CD4-positive, CD25-positive, alpha-beta regulatory T cell (primary cell): ENCODE results near the gene LENG8. TPM values are rescaled to one million over a fixed set of nuclear protein-coding genes. Genes with fewer than 3 reads are reported as not detected.

Experiments
- ATAC-seq, 2 donors: fragments of 150-1000 bp; cut with Tn5 transposase; one replicate each; pipeline ENCODE4 v1.10.0; 2021; ENCODE audit warnings: low read depth in 2 of 2, moderate number of reproducible peaks in 2 of 2, moderate library complexity in 1 of 2
- DNase-seq, 3 donors: peaks; one replicate each; pipeline versions ENCODE4 v3.0.0 to v3.0.0-alpha.2; 2012 to 2022; ENCODE audit warnings: mixed read lengths in 1 of 3
- H3K27ac ChIP-seq: one replicate; pipeline ENCODE4 v1.7.0; 2013; ENCODE audit warnings: mild to moderate bottlenecking, low read length; ENCODE audit not compliant: insufficient read depth, poor library complexity, severe bottlenecking
- H3K27me3 ChIP-seq: one replicate; pipeline ENCODE4 v1.7.0; 2013; ENCODE audit warnings: low read length; ENCODE audit not compliant: control insufficient read depth, insufficient read depth
- H3K36me3 ChIP-seq: one replicate; pipeline ENCODE4 v1.7.0; 2013; ENCODE audit warnings: mild to moderate bottlenecking, low read length, moderate library complexity; ENCODE audit not compliant: control insufficient read depth, insufficient read depth
- H3K4me1 ChIP-seq: 2 replicates; pipeline ENCODE4 v1.7.0; 2013; ENCODE audit warnings: mild to moderate bottlenecking, low read length; ENCODE audit not compliant: insufficient read depth, control insufficient read depth, poor library complexity, severe bottlenecking
- H3K4me3 ChIP-seq: one replicate; pipeline ENCODE4 v1.7.0; 2013; ENCODE audit warnings: low read depth, mild to moderate bottlenecking, low read length, moderate library complexity
- H3K9me3 ChIP-seq, 2 experiments: 1 replicate in 1 of 2; 2 replicates in 1 of 2; pipeline ENCODE4 v1.7.0; 2013; ENCODE audit warnings: low read length in 2 of 2, mild to moderate bottlenecking in 1 of 2, moderate library complexity in 1 of 2; ENCODE audit not compliant: control insufficient read depth in 2 of 2
- H3K27ac Mint-ChIP-seq, 3 donors: one replicate each; pipeline ENCODE4 v1.8.0; 2020 to 2022; ENCODE audit warnings: mild to moderate bottlenecking in 3 of 3, mixed read lengths in 3 of 3, moderate library complexity in 2 of 3
- H3K27me3 Mint-ChIP-seq: one replicate; pipeline ENCODE4 v1.8.0; 2022; ENCODE audit warnings: mild to moderate bottlenecking, mixed read lengths
- H3K36me3 Mint-ChIP-seq: one replicate; pipeline ENCODE4 v1.8.0; 2020; ENCODE audit warnings: mixed read lengths
- H3K4me1 Mint-ChIP-seq, 4 donors: one replicate each; pipeline ENCODE4 v1.8.0; 2020 to 2022; ENCODE audit warnings: mixed read lengths in 4 of 4, mild to moderate bottlenecking in 1 of 4
- H3K4me3 Mint-ChIP-seq, 4 donors: one replicate each; pipeline ENCODE4 v1.8.0; 2020 to 2022; ENCODE audit warnings: mild to moderate bottlenecking in 4 of 4, mixed read lengths in 4 of 4, moderate library complexity in 3 of 4
- H3K9me3 Mint-ChIP-seq, 7 donors: one replicate each; pipeline ENCODE4 v1.8.0; 2020 to 2022; ENCODE audit warnings: mixed read lengths in 7 of 7, mild to moderate bottlenecking in 3 of 7, moderate library complexity in 2 of 7
- polyA plus RNA-seq, 4 donors: library from polyadenylated mRNA; unstranded; fragments of 300-500 nt; fragmentation: Illumina TruSeq; gene quantifications; one replicate each; pipeline ENCODE4 v1.2.3, GENCODE V29; 2021
- total RNA-seq: library from RNA; stranded (reverse); gene quantifications from one replicate; pipeline ENCODE4 v1.2.3, GENCODE V29; 2022

Gene LENG8
- total and polyA plus RNA-seq, 5 donors from 2014 or later = 3.9 to 558 (median 6.5) TPM

DNA sequence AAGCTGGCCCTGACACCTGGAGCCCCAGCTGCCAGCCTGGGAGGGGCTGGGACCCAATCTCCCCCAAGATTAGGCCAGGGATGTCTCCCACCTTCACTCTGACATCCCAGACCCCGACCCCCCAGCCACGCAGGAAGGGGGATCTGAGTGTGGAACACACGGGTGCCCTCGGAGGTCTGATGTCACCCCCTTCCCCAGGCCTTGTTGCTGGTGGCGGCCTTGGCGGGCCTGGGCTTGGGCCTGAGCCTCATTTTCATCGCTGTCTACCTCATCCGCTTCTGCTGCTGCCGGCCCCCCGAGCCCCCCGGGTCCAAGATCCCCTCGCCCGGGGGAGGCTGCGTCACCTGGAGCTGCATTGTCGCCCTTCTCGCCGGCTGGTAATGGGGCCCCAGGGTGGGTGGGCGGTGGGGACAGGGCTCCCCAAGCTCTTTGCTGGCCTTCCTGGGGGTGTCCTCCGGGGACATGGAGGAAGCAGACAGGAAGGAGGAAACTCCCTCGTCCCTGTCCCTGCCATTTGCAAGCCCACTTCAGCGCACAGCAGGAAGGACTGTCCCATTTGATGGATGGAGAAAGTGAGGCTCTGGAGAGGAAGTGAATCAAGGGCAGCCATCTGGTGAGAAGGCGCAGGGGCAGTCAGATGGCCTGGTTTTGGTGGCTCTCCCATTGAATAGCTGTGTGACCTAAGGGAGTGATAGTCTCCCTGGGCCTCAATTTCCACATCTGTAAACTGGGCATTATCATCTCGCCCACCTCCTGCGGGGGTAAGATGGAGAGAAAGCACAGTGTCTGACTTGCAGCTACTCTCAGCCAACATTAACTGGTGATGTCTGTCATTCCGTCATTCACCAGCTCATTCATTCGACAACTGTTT is 29.8 kb upstream of the LENG8 start:
- Mint-ChIP-seq H3K4me1 (peaks cover 0 to 23% (median 10%) of the 10 kb centered on the region in 4 donors), H3K27ac (no peak overlapping the region), H3K36me3 (peaks cover 6% of the 10 kb centered on the region), H3K27me3 (peaks cover 14% of the 10 kb centered on the region), H3K9me3 (peaks cover 0 to 3% (median under 1%) of the 10 kb centered on the region in 7 donors), H3K4me3 (no peak overlapping the region)
- H3K9me3 ChIP-seq = no peaks in the 10 kb centered on the region
- no peak overlapping the region for H3K27ac ChIP-seq
- ATAC-seq (no peak), DNase-seq (no peak)
- no peak overlapping the region for H3K4me3 ChIP-seq
- H3K36me3 ChIP-seq = no peaks in the 10 kb centered on the region
- peaks cover 7% of the 10 kb centered on the region for H3K4me1 ChIP-seq
- H3K27me3 ChIP-seq = peaks cover 13% of the 10 kb centered on the region

DNA sequence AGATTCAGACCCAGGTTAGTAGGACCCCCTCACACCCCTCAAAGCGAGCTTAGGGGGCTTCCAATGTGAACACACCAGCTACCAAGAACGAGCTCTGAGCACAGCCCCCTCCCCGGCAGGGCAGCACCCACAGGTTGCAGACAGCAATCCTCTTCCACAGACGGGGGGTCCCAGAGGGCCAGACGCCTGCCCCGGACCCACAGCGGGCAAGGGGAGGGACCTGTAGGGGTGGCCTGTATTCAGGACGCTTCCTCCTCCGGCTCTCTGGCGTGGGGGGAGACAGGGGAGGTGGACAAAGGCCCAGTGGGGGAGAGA is 29.0 kb upstream of the LENG8 start:
- H3K4me1 Mint-ChIP-seq = peaks cover 0 to 23% (median 10%) of the 10 kb centered on the region in 4 donors
- H3K27ac ChIP-seq = no peak overlapping the region
- H3K4me3 Mint-ChIP-seq = no peak overlapping the region
- peaks cover 9% of the 10 kb centered on the region for H3K27me3 Mint-ChIP-seq
- no peaks in the 10 kb centered on the region for H3K36me3 ChIP-seq
- H3K27me3 ChIP-seq = peaks cover 5% of the 10 kb centered on the region
- no peaks in the 10 kb centered on the region for H3K9me3 ChIP-seq
- H3K4me1 ChIP-seq = peaks cover 7% of the 10 kb centered on the region
- DNase-seq (no peak), ATAC-seq (no peak)
- H3K27ac Mint-ChIP-seq = no peak overlapping the region
- H3K36me3 Mint-ChIP-seq = peaks cover 4% of the 10 kb centered on the region
- H3K4me3 ChIP-seq = no peak overlapping the region
- peaks cover 0 to 3% (median 0%) of the 10 kb centered on the region in 7 donors for H3K9me3 Mint-ChIP-seq

DNA sequence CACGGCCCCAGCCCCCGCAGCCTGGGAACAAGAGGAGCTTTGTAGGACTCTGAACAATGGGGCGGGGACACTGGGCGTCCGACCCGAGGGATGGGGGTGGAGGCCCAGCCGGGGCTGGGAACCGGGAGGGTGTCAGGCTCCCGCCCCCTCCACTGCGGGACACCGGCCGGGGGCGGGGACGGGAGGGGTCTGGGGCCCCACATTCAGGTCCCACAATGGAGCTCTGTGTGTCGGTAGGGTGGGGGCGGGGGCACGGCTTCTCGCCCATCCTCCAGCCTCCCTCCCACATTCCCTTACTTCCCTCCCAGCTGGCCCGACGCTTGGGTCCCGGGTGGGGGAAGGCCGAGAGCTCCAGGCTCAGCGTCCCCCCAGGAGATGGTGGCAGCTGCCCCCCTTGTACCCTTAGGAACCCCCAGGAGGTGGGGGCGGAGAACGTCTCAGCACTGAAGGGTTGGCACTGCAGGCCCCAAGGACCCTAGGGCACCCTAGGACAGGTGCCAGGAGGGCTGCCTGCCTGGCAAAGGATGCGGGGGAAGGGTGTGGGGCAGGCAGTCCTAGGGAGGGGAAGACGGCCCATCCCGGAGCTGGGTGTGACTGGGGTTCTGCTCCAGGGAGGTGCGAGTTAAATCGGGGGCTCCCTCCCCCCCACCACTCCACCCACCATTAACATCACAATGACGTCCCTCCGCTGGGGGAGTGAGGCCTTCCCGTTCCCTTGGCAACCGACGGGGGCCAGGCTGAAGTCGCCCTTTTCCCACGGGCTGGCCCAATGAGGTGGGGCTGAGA is 28.4 kb upstream of the LENG8 start:
- Mint-ChIP-seq H3K36me3 (peaks cover 4% of the 10 kb centered on the region), H3K27me3 (peaks cover 9% of the 10 kb centered on the region), H3K27ac (no peak overlapping the region), H3K4me3 (no peak overlapping the region), H3K4me1 (peaks cover 0 to 23% (median 10%) of the 10 kb centered on the region in 4 donors), H3K9me3 (peaks cover 0 to 3% (median 0%) of the 10 kb centered on the region in 7 donors)
- Histone ChIP-seq H3K4me1 (peaks cover 5% of the 10 kb centered on the region), H3K4me3 (no peak overlapping the region), H3K27me3 (peaks cover 5% of the 10 kb centered on the region), H3K36me3 (no peaks in the 10 kb centered on the region), H3K9me3 (no peaks in the 10 kb centered on the region), H3K27ac (no peak overlapping the region)
- no peak for DNase-seq
- no peak for ATAC-seq

DNA sequence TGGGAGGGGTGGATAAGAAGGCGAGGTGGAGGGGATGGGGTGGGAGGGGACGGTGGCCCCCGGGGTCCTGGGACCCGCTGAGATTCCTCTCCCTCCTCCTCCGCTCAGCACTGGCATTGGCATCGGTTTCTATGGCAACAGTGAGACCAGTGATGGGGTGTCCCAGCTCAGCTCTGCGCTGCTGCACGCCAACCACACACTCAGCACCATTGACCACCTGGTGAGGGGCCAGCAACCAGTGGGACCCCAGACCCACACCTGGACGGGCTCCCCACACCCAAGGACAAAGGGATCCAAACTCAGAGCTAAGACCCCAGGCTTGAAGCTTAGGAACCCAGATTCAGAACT is 27.9 kb upstream of the LENG8 start:
- Histone ChIP-seq H3K27me3 (peaks cover 5% of the 10 kb centered on the region), H3K4me3 (no peak overlapping the region), H3K27ac (no peak overlapping the region), H3K4me1 (no peaks in the 10 kb centered on the region), H3K36me3 (no peaks in the 10 kb centered on the region), H3K9me3 (no peaks in the 10 kb centered on the region)
- no peak overlapping the region for H3K27ac Mint-ChIP-seq
- peaks cover 5% of the 10 kb centered on the region for H3K27me3 Mint-ChIP-seq
- peaks cover 4% of the 10 kb centered on the region for H3K36me3 Mint-ChIP-seq
- ATAC-seq (no peak), DNase-seq (no peak)
- H3K4me1 Mint-ChIP-seq = peaks cover 0 to 18% (median 10%) of the 10 kb centered on the region in 4 donors
- no peak overlapping the region for H3K4me3 Mint-ChIP-seq
- H3K9me3 Mint-ChIP-seq = peaks cover 0 to 3% (median 0%) of the 10 kb centered on the region in 7 donors

DNA sequence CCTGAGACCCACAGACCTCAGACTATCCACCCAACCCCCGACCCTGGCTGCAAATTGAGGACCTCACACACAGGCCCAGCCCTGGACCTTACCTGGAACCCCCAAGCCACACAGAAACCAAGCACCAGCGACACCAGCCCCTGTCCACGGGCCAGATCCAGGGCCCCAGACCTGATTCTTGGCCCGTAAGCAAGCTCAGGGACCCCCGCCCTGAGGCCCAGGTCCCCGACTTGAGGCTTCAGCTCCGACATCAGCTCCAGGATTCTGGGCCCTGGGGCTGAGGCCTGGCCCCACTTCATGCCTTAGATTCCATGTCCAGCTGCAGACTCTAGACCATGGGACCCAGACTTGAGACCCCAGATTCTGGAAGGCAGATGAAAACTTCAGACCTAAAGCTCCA is 27.5 kb upstream of the LENG8 start:
- Histone ChIP-seq H3K4me3 (no peak overlapping the region), H3K27ac (no peak overlapping the region), H3K27me3 (peaks cover 5% of the 10 kb centered on the region), H3K36me3 (no peaks in the 10 kb centered on the region), H3K4me1 (no peaks in the 10 kb centered on the region), H3K9me3 (no peaks in the 10 kb centered on the region)
- H3K4me1 Mint-ChIP-seq = peaks cover 0 to 18% (median 10%) of the 10 kb centered on the region in 4 donors
- peaks cover 4% of the 10 kb centered on the region for H3K36me3 Mint-ChIP-seq
- H3K4me3 Mint-ChIP-seq = no peak overlapping the region
- H3K9me3 Mint-ChIP-seq = peaks cover 0 to 3% (median 0%) of the 10 kb centered on the region in 7 donors
- H3K27me3 Mint-ChIP-seq = peaks cover 6% of the 10 kb centered on the region
- ATAC-seq (no peak), DNase-seq (no peak)
- no peak overlapping the region for H3K27ac Mint-ChIP-seq

DNA sequence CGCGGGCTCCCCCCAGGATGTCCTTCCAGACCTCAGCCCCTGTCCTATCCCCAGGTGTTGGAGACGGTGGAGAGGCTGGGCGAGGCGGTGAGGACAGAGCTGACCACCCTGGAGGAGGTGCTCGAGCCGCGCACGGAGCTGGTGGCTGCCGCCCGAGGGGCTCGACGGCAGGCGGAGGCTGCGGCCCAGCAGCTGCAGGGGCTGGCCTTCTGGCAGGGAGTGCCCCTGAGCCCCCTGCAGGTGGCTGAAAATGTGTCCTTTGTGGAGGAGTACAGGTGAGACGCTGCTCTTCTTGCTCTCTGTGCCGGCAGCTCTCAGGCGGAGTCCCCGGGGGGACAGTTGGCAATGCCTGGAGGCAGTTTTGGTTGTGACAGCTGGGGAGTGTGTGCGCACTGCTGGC is 26.9 kb upstream of the LENG8 start:
- H3K27me3 ChIP-seq = peaks cover 5% of the 10 kb centered on the region
- no peaks in the 10 kb centered on the region for H3K9me3 ChIP-seq
- ATAC-seq (no peak), DNase-seq (no peak)
- no peak overlapping the region for H3K4me3 Mint-ChIP-seq
- H3K4me1 Mint-ChIP-seq = peaks cover 0 to 16% (median 8%) of the 10 kb centered on the region in 4 donors
- H3K4me3 ChIP-seq = no peak overlapping the region
- H3K9me3 Mint-ChIP-seq = peaks cover 0 to 2% (median 0%) of the 10 kb centered on the region in 7 donors
- peaks cover 10% of the 10 kb centered on the region for H3K27me3 Mint-ChIP-seq
- no peaks in the 10 kb centered on the region for H3K36me3 ChIP-seq
- no peaks in the 10 kb centered on the region for H3K4me1 ChIP-seq
- no peak overlapping the region for H3K27ac ChIP-seq
- H3K27ac Mint-ChIP-seq = no peak overlapping the region
- H3K36me3 Mint-ChIP-seq = peaks cover 2% of the 10 kb centered on the region

DNA sequence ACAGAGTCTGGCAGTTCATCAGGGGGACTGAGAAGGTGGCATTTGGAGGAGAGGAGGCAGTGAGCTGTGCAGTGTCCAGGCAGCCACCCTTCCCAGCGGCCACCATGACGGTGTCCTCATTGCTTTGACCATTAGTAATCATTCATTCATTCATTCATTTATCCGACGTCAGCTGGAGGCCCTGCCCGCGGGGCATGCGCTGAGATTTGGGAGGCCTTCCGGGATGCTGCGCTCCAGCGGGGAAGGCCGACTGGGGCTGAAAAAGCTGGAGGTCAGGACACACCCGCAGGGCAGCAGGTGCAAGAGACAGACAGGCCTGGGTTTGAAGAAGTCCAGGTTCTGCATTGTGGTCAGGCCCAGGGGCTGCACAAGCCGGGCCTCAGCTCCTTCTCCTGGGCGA is 24.8 kb upstream of the LENG8 start:
- Histone ChIP-seq H3K9me3 (no peaks in the 10 kb centered on the region), H3K27ac (no peak overlapping the region), H3K27me3 (no peaks in the 10 kb centered on the region), H3K36me3 (no peaks in the 10 kb centered on the region), H3K4me1 (no peaks in the 10 kb centered on the region), H3K4me3 (no peak overlapping the region)
- no peak for ATAC-seq
- Mint-ChIP-seq H3K27ac (no peak overlapping the region), H3K9me3 (peaks cover 0 to 2% (median 0%) of the 10 kb centered on the region in 7 donors), H3K27me3 (peaks cover 10% of the 10 kb centered on the region), H3K4me1 (peaks cover 0 to 4% (median 0%) of the 10 kb centered on the region in 4 donors), H3K36me3 (no peaks in the 10 kb centered on the region), H3K4me3 (no peak overlapping the region)
- DNase-seq = no peak
